HepG2 (cell line): ENCODE results near the gene ANKS1A.

Experiments
- BCL3 ChIP-seq: sonication (generic); formaldehyde crosslinking; IDR thresholded peaks from 2 replicates; pipeline ENCODE4 v1.5.1; 2020; ENCODE audit warnings: mild to moderate bottlenecking, missing genetic modification reagents, moderate library complexity
- CTCF ChIP-seq: sonication (generic); formaldehyde crosslinking; IDR thresholded peaks from 2 replicates; pipeline ENCODE4 v1.5.0; 2020; ENCODE audit warnings: mild to moderate bottlenecking, missing genetic modification reagents, moderate library complexity
- EZH2 ChIP-seq: conservative IDR thresholded peaks from 2 replicates; pipeline ENCODE4 v1.6.1; 2012; ENCODE audit warnings: mild to moderate bottlenecking, low read depth, low read length, moderate library complexity
- GTF2F1 ChIP-seq: fragments of 150-350 bp; IDR thresholded peaks from 2 replicates; pipeline ENCODE4 v1.6.1; 2014; ENCODE audit warnings: low read length
- MAX ChIP-seq: IDR thresholded peaks from 2 replicates; pipeline ENCODE4 v1.6.1; 2012; ENCODE audit warnings: inconsistent platforms
- NFE2L1 ChIP-seq: sonication (generic); formaldehyde crosslinking; IDR thresholded peaks from 2 replicates; pipeline ENCODE4 v1.4.0; 2020; ENCODE audit warnings: missing genetic modification reagents, mild to moderate bottlenecking, borderline replicate concordance
- TAF15 ChIP-seq: fragments of 200-400 bp; formaldehyde crosslinking; IDR thresholded peaks from one replicate; pipeline ENCODE4 v1.6.1; 2018; ENCODE audit warnings: mild to moderate bottlenecking, low read depth, low read length; ENCODE audit not compliant: poor library complexity, severe bottlenecking
- ZBTB34 ChIP-seq: sonication (generic); formaldehyde crosslinking; IDR thresholded peaks from 2 replicates; pipeline ENCODE4 v1.8.0; 2022; ENCODE audit warnings: mild to moderate bottlenecking, missing genetic modification reagents

- no peak for TF ChIP-seq TAF15
- no peak for TF ChIP-seq EZH2
- TF ChIP-seq ZBTB34: no peak
- TF ChIP-seq NFE2L1 (CRISPR knock-in tag): no peak
- TF ChIP-seq BCL3: no peak
- no peak for TF ChIP-seq CTCF
- no peak for TF ChIP-seq MAX
- TF ChIP-seq GTF2F1: no peak
Observed at GRCh38 chr6:34901930-34902329, 12.9 kb downstream of the ANKS1A start.
